Body of pancreas (tissue), 4 donors: Measurements from ENCODE around the gene SHCBP1.

Experiments
- CTCF ChIP-seq, 7 experiments: fragments of 450-650 bp in 4 of 7; fragments of 200-600 bp in 3 of 7; sonication (generic) in 3 of 7; IDR thresholded peaks; one replicate each; pipeline ENCODE4 v1.5.1; 2016 to 2019; ENCODE audit warnings: antibody characterized with exemption in 7 of 7
- POLR2A ChIP-seq, 3 donors: fragments of 450-650 bp; IDR thresholded peaks; one replicate each; pipeline ENCODE4 v1.6.1; 2016; ENCODE audit warnings: antibody characterized with exemption in 3 of 3, mild to moderate bottlenecking in 2 of 3

GRCh38 chr16:46627746-46628145 is 6.6 kb upstream of the SHCBP1 start:
- TF ChIP-seq CTCF (IDR thresholded peaks at IDR 0.05) (no peak), POLR2A (IDR thresholded peaks at IDR 0.05) (no peak)
